ENCODE measurements around the gene SLC12A3. TPM values are rescaled to one million over a fixed set of nuclear protein-coding genes. Genes with fewer than 3 reads are reported as not detected.
A peak's percentile ranks its signal among the peaks of the same experiment; 100 is the strongest.

Gene SLC12A3
- total RNA-seq, 1 experiment from 2014 or later: not detected

DNA sequence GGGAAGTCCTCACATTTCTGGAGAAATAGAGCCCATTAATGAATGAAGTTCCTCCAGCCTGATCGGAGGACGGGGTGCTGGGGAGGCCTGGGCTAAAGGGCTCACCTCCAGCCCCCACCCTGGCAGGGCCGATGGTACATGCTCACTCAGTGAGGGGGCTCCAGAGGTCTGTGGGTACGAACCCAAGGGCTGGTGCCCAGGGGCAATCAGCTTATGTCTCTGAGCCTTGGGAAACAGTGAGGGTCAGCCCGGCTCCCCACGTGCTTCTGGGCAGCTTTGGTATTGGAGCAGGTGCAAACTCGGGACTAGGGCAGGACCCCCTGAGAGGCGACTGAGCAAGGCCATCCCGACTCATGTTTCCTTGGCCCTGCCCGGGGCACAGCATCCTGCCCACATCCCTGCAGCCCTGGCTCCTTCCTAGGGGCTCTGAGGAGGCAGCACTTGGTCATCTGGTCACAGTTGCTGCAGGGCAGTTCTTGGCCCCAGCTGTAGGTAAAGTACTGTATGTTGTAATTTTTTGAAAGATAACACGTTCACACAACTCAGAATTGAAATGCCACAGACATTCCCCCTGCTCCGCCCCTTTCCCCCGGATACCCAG, 95.8 kb downstream of the SLC12A3 start:
- Histone ChIP-seq H3K27ac (ENCODE audit: low read length) (no peak overlapping the region), H2AFZ (ENCODE audit: low read length) (no peak overlapping the region), H3K9me3 (ENCODE audit: low read length) (no peaks in the 10 kb centered on the region), H3K79me2 (ENCODE audit: low read length) (no peaks in the 10 kb centered on the region), H3K9me2 (replicated peaks; ENCODE audit: insufficient read depth, low read length) (no peaks in the 10 kb centered on the region), H3K4me1 (ENCODE audit: low read length) (peaks cover 15% of the 10 kb centered on the region), H3K36me3 (ENCODE audit: insufficient read depth, low read length) (no peaks in the 10 kb centered on the region), H3K4me3 (ENCODE audit: low read length) (no peak overlapping the region), H3K9ac (ENCODE audit: low read length) (no peak overlapping the region), H3K4me2 (ENCODE audit: low read depth, low read length, poor library complexity, severe bottlenecking) (no peak overlapping the region), H4K20me1 (ENCODE audit: insufficient read depth, low read depth, low read length) (no peaks in the 10 kb centered on the region), H3K27me3 (ENCODE audit: low read length) (no peaks in the 10 kb centered on the region)
- no peak for DNase-seq

- Histone ChIP-seq H3K27ac (ENCODE audit: low read length) (no peak overlapping the region), H3K9ac (ENCODE audit: low read length) (no peak overlapping the region), H3K79me2 (ENCODE audit: low read length) (no peaks in the 10 kb centered on the region), H3K4me1 (ENCODE audit: low read length) (peaks cover 20% of the 10 kb centered on the region), H4K20me1 (ENCODE audit: insufficient read depth, low read depth, low read length) (no peaks in the 10 kb centered on the region), H3K4me3 (ENCODE audit: low read length) (no peak overlapping the region), H3K9me3 (ENCODE audit: low read length) (no peaks in the 10 kb centered on the region), H3K4me2 (ENCODE audit: low read depth, low read length, poor library complexity, severe bottlenecking) (no peak overlapping the region), H3K27me3 (ENCODE audit: low read length) (no peaks in the 10 kb centered on the region), H3K36me3 (ENCODE audit: insufficient read depth, low read length) (no peaks in the 10 kb centered on the region), H2AFZ (ENCODE audit: low read length) (no peak overlapping the region), H3K9me2 (replicated peaks; ENCODE audit: insufficient read depth, low read length) (no peaks in the 10 kb centered on the region)
- DNase-seq: no peak
Observed at GRCh38 chr16:56961386-56961785, 96.4 kb downstream of the SLC12A3 start.

GRCh38 chr16:56961851-56962281, 96.9 kb downstream of the SLC12A3 start, which contains the start of gene CETP:
CETP (plus strand) TSS chr16:56961950; CDS start chr16:56961980, 30 bp downstream.
- no peaks in the 10 kb centered on the region for H4K20me1 ChIP-seq (ENCODE audit: insufficient read depth, low read depth, low read length)
- no peaks in the 10 kb centered on the region for H3K36me3 ChIP-seq (ENCODE audit: insufficient read depth, low read length)
- H3K27ac ChIP-seq (ENCODE audit: low read length): no peak within 1 kb of the TSS
- H2AFZ ChIP-seq (ENCODE audit: low read length): no peak within 1 kb of the TSS
- H3K27me3 ChIP-seq (ENCODE audit: low read length): no peaks in the 10 kb centered on the region
- H3K79me2 ChIP-seq (ENCODE audit: low read length): no peaks in the 10 kb centered on the region
- H3K9ac ChIP-seq (ENCODE audit: low read length): no peak within 1 kb of the TSS
- peaks cover 20% of the 10 kb centered on the region for H3K4me1 ChIP-seq (ENCODE audit: low read length)
- no peaks in the 10 kb centered on the region for H3K9me2 ChIP-seq (replicated peaks; ENCODE audit: insufficient read depth, low read length)
- H3K9me3 ChIP-seq (ENCODE audit: low read length): no peaks in the 10 kb centered on the region
- DNase-seq: no peak
- H3K4me2 ChIP-seq (ENCODE audit: low read depth, low read length, poor library complexity, severe bottlenecking): no peak within 1 kb of the TSS
- H3K4me3 ChIP-seq (ENCODE audit: low read length): no peak within 1 kb of the TSS

DNA sequence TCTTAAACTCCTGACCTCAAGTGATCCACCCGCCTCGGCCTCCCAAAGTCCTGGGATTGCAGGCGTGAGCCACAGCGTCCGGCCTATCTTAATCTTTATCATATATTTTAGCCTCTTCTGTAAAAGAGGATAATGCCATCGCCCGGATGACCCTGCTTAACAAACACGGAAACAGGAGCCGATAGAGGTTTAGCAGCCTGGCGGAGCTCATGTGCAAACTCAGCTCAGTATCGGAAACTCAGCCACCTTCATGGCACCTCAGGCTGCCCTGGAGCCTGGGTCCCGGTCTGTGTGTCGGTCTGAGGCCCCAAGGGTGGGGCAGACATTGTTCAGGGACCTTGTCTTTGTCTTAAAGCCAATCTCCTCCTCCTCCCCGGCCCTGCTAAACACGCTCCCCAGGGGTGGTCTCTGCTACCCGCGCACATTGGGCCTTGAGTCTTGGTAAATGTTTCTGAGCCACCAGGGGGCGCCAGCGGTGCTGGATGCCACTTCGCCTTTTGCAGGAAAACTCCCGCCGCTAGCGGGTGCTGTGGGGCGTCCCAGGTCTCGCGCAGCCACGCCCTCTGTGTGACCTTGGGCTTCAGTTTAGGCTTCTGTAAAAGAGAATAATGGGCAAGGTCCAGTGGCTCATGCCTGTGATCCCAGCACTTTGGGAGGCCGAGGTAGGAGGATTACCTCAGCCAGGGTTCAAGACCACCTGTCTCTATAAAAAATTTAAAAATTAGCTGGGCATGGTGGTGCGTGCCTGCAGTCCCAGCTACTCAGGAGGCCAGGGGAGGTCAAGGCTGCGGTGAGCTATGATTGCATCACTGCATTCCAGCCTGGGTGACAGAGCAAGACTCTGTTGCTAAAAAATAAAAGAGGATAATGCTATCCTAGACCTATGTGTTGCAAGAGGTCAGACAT, 99.5 kb downstream of the SLC12A3 start:
- Histone ChIP-seq H3K27ac (ENCODE audit: low read length) (peak overlapping the region; percentile 38), H3K27me3 (ENCODE audit: low read length) (no peaks in the 10 kb centered on the region), H3K4me2 (ENCODE audit: low read depth, low read length, poor library complexity, severe bottlenecking) (no peak overlapping the region), H3K9me3 (ENCODE audit: low read length) (no peaks in the 10 kb centered on the region), H3K9ac (ENCODE audit: low read length) (no peak overlapping the region; the same call in 1 of the 2 replicates), H4K20me1 (ENCODE audit: insufficient read depth, low read depth, low read length) (no peaks in the 10 kb centered on the region), H3K4me1 (ENCODE audit: low read length) (peaks cover 20% of the 10 kb centered on the region), H3K79me2 (ENCODE audit: low read length) (no peaks in the 10 kb centered on the region), H3K9me2 (replicated peaks; ENCODE audit: insufficient read depth, low read length) (no peaks in the 10 kb centered on the region), H2AFZ (ENCODE audit: low read length) (peak overlapping the region; percentile 38; the same call in 1 of the 2 replicates), H3K36me3 (ENCODE audit: insufficient read depth, low read length) (no peaks in the 10 kb centered on the region), H3K4me3 (ENCODE audit: low read length) (no peak overlapping the region)
- DNase-seq: peak; percentile 98

Small RNA genes within 50 kb of the gene (small RNA-seq; reads per million reads assigned to genes)
- gene MIR138-2: not detected

Other genes starting within 250 kb of the SLC12A3 start
- gene MT1E, start 239.4 kb upstream of the SLC12A3 start, total RNA-seq (2014; rRNA removed; shearing (Covaris generic); ENCODE audit: low replicate concordance): not detected in 2 replicates
- not detected in 2 replicates for gene MT1M, start 232.5 kb upstream of the SLC12A3 start, total RNA-seq (2014; rRNA removed; shearing (Covaris generic); ENCODE audit: low replicate concordance)
- not detected in 2 replicates for gene MT1A, start 226.5 kb upstream of the SLC12A3 start, total RNA-seq (2014; rRNA removed; shearing (Covaris generic); ENCODE audit: low replicate concordance)
- gene MT1B, start 213.3 kb upstream of the SLC12A3 start, total RNA-seq (2014; rRNA removed; shearing (Covaris generic); ENCODE audit: low replicate concordance): 2.7 and 5.7 TPM in 2 replicates
- 36.3 and 68.5 TPM in 2 replicates for gene MT1F, start 207.2 kb upstream of the SLC12A3 start, total RNA-seq (2014; rRNA removed; shearing (Covaris generic); ENCODE audit: low replicate concordance)
- gene MT1G, start 197.1 kb upstream of the SLC12A3 start, total RNA-seq (2014; rRNA removed; shearing (Covaris generic); ENCODE audit: low replicate concordance): not detected in 2 replicates
- gene MT1H, start 195.4 kb upstream of the SLC12A3 start, total RNA-seq (2014; rRNA removed; shearing (Covaris generic); ENCODE audit: low replicate concordance): 4.6 TPM in 1 of 2 replicates, not detected in the other
- 238 and 374 TPM in 2 replicates for gene MT1X, start 182.7 kb upstream of the SLC12A3 start, total RNA-seq (2014; rRNA removed; shearing (Covaris generic); ENCODE audit: low replicate concordance)
- gene NUP93, start 135.1 kb upstream of the SLC12A3 start, total RNA-seq (2014; rRNA removed; shearing (Covaris generic); ENCODE audit: low replicate concordance): 112 and 116 TPM in 2 replicates
- 98.1 and 112 TPM in 2 replicates for gene HERPUD1, start 66.9 kb downstream of the SLC12A3 start, total RNA-seq (2014; rRNA removed; shearing (Covaris generic); ENCODE audit: low replicate concordance)
- 0.32 and 0.48 TPM in 2 replicates for gene CETP, start 96.7 kb downstream of the SLC12A3 start, total RNA-seq (2014; rRNA removed; shearing (Covaris generic); ENCODE audit: low replicate concordance)
- gene NLRC5, start 124.3 kb downstream of the SLC12A3 start, total RNA-seq (2014; rRNA removed; shearing (Covaris generic); ENCODE audit: low replicate concordance): 103 and 116 TPM in 2 replicates
- gene CPNE2, start 227.4 kb downstream of the SLC12A3 start, total RNA-seq (2014; rRNA removed; shearing (Covaris generic); ENCODE audit: low replicate concordance): 4.6 and 5.1 TPM in 2 replicates